ENCODE results near the gene LELP1. TPM values are rescaled to one million over a fixed set of nuclear protein-coding genes. Genes with fewer than 3 reads are reported as not detected.

LELP1 gene
- total and polyA plus RNA-seq, 9 donors, result not detected

DNA sequence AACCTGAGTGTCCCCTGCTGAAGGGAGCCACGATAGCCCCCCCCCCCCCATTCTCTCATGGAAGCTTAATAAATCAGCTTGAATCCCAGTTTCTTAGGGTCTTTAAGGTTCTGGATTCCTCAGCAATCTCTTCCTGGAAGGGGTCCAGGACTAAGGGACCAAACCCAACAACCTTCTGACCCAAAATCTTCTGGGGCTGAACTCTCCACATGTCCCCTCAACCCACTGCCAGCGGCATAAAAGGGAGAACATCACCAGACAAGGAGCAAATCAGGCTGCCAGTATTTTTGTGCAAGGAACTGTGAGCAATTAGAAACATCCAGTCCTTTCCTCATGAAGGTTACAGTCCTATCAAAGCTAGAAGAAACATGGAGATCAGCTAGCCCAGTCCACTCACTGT lies 43.6 kb downstream of the LELP1 start:
- Histone ChIP-seq H3K4me3 (ENCODE audit: low read length) (no peak overlapping the region), H3K27me3 (ENCODE audit: control insufficient read depth, insufficient read depth, low read length) (peaks cover 5% of the 10 kb centered on the region), H3K9me3 (replicated peaks; ENCODE audit: control insufficient read depth, low read depth, low read length) (no peaks in the 10 kb centered on the region), H3K4me1 (ENCODE audit: control insufficient read depth, insufficient read depth, low read length) (no peaks in the 10 kb centered on the region), H3K27ac (ENCODE audit: low read length) (no peak overlapping the region), H3K36me3 (ENCODE audit: control insufficient read depth, insufficient read depth, low read length) (no peaks in the 10 kb centered on the region)
- no CpG with 5 or more reads among the region's 2 CpGs for WGBS (ENCODE audit: insufficient coverage)
- DNase-seq, result no peak

DNA sequence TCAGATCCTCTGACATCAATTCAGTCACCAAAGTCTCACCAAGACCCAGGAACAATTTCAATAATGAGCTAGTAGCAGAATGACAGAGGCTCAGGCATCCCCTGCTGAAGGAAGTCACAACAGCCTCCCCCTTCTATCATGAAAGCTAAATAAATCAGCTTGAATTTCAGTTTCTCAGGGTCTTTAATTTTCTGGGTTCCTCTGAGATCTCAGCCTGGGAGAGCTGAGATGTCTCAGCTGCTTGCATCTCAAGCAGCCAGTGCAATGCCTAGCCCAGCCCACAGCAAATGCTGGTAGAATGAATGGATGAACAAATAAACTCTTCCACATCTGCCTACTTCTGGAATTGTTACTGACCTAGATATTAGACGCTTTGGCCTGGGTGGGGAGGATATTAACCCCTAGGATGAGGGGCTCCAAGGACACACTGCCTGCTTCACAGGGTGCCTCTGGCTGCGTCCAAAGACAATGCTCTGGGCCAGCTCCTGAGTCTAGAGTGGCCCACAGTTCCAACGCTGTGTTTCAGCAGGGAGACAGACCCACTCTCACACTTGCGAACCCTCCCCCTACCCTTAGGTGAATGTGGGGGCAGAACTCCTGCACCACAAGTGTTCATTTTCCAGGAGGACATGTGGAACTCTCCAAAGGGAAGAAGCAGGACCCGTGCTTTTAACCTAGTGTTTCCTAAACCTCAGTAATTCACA lies 45.1 kb downstream of the LELP1 start:
- no peak for DNase-seq
- H3K27me3 ChIP-seq (ENCODE audit: control insufficient read depth, insufficient read depth, low read length), result peaks cover 5% of the 10 kb centered on the region

GRCh38 chr1:153250166-153250565 lies 46.9 kb downstream of the LELP1 start:
- peaks cover 5% of the 10 kb centered on the region for H3K27me3 ChIP-seq (ENCODE audit: control insufficient read depth, insufficient read depth, low read length)
- peak; percentile 92 for DNase-seq
- no CpG with 5 or more reads among the region's 1 CpG for WGBS (ENCODE audit: insufficient coverage)

More for the DNA sequence above, 45.1 kb downstream of the LELP1 start:
- H3K4me3 ChIP-seq (ENCODE audit: low read length), result no peak overlapping the region
- H3K9me3 ChIP-seq (replicated peaks; ENCODE audit: control insufficient read depth, low read depth, low read length), result no peaks in the 10 kb centered on the region
- no peaks in the 10 kb centered on the region for H3K4me1 ChIP-seq (ENCODE audit: control insufficient read depth, insufficient read depth, low read length)
- WGBS (ENCODE audit: insufficient coverage), result 60% methylated on average over 1 of the region's 5 CpGs
- no peaks in the 10 kb centered on the region for H3K36me3 ChIP-seq (ENCODE audit: control insufficient read depth, insufficient read depth, low read length)
- no peak overlapping the region for H3K27ac ChIP-seq (ENCODE audit: low read length)

DNA sequence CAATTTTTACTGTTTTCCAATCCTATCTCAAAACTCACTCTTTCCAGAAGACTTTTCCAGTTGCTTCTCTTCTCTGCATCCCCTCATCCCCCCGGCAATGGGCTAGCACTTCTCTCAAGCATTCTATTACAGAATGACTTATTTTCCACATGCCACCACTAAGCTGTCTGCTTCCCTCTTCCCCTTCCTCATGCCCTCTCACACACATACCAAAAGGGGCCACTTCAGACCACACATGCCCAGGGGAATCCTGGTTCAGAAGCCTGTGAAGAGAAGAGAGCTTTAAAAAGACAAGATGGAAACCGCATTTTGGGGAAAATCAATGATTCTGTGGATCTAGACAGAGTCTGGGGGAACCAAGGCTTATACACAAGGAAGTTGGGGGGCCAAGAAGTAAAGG lies 47.9 kb downstream of the LELP1 start:
- Histone ChIP-seq H3K4me3 (ENCODE audit: low read length) (no peak overlapping the region), H3K9me3 (replicated peaks; ENCODE audit: control insufficient read depth, low read depth, low read length) (no peaks in the 10 kb centered on the region), H3K36me3 (ENCODE audit: control insufficient read depth, insufficient read depth, low read length) (no peaks in the 10 kb centered on the region), H3K4me1 (ENCODE audit: control insufficient read depth, insufficient read depth, low read length) (no peaks in the 10 kb centered on the region), H3K27me3 (ENCODE audit: control insufficient read depth, insufficient read depth, low read length) (peaks cover 5% of the 10 kb centered on the region), H3K27ac (ENCODE audit: low read length) (no peak overlapping the region)
- DNase-seq, result no peak
- 69% methylated on average over 2 of the region's 2 CpGs for WGBS (ENCODE audit: insufficient coverage)

More at GRCh38 chr1:153250166-153250565, 46.9 kb downstream of the LELP1 start:
- Histone ChIP-seq H3K4me3 (ENCODE audit: low read length) (no peak overlapping the region), H3K27ac (ENCODE audit: low read length) (no peak overlapping the region), H3K9me3 (replicated peaks; ENCODE audit: control insufficient read depth, low read depth, low read length) (no peaks in the 10 kb centered on the region), H3K36me3 (ENCODE audit: control insufficient read depth, insufficient read depth, low read length) (no peaks in the 10 kb centered on the region), H3K4me1 (ENCODE audit: control insufficient read depth, insufficient read depth, low read length) (no peaks in the 10 kb centered on the region)

DNA sequence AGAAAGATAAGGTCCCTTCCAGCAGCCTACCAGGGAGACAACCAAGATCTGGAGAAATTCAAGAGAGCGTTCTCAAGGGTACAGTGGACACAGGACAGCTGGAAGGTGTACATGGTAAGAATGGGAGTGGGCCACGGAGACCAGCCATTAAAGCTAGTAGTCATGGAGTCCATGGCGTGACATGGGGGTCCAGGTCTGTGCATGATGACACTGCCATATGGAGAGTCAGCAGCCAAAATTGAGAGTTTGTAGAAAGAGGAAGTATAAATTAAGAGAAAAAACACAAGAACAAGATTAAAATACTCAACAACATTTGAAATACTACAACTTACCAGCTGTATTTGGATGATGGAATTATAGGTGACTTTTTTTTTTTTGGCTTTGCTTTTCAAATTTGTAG lies 48.3 kb downstream of the LELP1 start:
- Histone ChIP-seq H3K27ac (ENCODE audit: low read length) (no peak overlapping the region), H3K4me1 (ENCODE audit: control insufficient read depth, insufficient read depth, low read length) (no peaks in the 10 kb centered on the region), H3K36me3 (ENCODE audit: control insufficient read depth, insufficient read depth, low read length) (no peaks in the 10 kb centered on the region), H3K4me3 (ENCODE audit: low read length) (no peak overlapping the region), H3K27me3 (ENCODE audit: control insufficient read depth, insufficient read depth, low read length) (peaks cover 5% of the 10 kb centered on the region), H3K9me3 (replicated peaks; ENCODE audit: control insufficient read depth, low read depth, low read length) (no peaks in the 10 kb centered on the region)
- WGBS (ENCODE audit: insufficient coverage), result 64% methylated on average over 2 of the region's 3 CpGs
- DNase-seq, result no peak

DNA sequence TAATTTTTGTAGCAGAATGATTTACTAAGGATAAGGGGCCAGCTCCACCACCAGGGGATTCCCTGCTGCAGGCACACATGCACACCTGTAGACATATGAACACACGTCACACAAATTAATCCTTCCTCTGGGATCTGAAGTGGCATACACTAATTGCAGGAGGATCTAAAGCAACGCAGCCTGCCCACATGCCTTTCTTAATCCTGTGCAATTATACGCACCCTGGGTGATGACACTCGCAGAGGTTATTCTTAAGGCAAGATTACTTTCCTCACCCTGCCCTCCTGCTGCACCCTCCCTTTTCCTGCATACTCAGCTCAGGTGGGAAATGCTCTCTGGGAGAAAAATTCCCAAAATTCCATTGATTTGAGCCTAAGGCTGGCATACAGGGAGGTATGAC lies 48.8 kb downstream of the LELP1 start:
- no peaks in the 10 kb centered on the region for H3K4me1 ChIP-seq (ENCODE audit: control insufficient read depth, insufficient read depth, low read length)
- no peak overlapping the region for H3K4me3 ChIP-seq (ENCODE audit: low read length)
- H3K9me3 ChIP-seq (replicated peaks; ENCODE audit: control insufficient read depth, low read depth, low read length), result no peaks in the 10 kb centered on the region
- no peak for DNase-seq
- 55% methylated on average over 4 of the region's 4 CpGs for WGBS (ENCODE audit: insufficient coverage)
- no peak overlapping the region for H3K27ac ChIP-seq (ENCODE audit: low read length)
- H3K27me3 ChIP-seq (ENCODE audit: control insufficient read depth, insufficient read depth, low read length), result peaks cover 5% of the 10 kb centered on the region
- H3K36me3 ChIP-seq (ENCODE audit: control insufficient read depth, insufficient read depth, low read length), result no peaks in the 10 kb centered on the region

GRCh38 chr1:153253076-153253475 lies 49.8 kb downstream of the LELP1 start:
- no peaks in the 10 kb centered on the region for H3K36me3 ChIP-seq (ENCODE audit: control insufficient read depth, insufficient read depth, low read length)
- 42% methylated on average over 2 of the region's 2 CpGs for WGBS (ENCODE audit: insufficient coverage)
- no peak overlapping the region for H3K4me3 ChIP-seq (ENCODE audit: low read length)
- H3K4me1 ChIP-seq (ENCODE audit: control insufficient read depth, insufficient read depth, low read length), result no peaks in the 10 kb centered on the region
- no peak overlapping the region for H3K27ac ChIP-seq (ENCODE audit: low read length)
- no peaks in the 10 kb centered on the region for H3K9me3 ChIP-seq (replicated peaks; ENCODE audit: control insufficient read depth, low read depth, low read length)
- peak; percentile 65 for DNase-seq
- H3K27me3 ChIP-seq (ENCODE audit: control insufficient read depth, insufficient read depth, low read length), result peaks cover 4% of the 10 kb centered on the region

GRCh38 chr1:153253693-153254092 lies 50.5 kb downstream of the LELP1 start:
- Histone ChIP-seq H3K4me3 (ENCODE audit: low read length) (no peak overlapping the region), H3K36me3 (ENCODE audit: control insufficient read depth, insufficient read depth, low read length) (no peaks in the 10 kb centered on the region), H3K27ac (ENCODE audit: low read length) (no peak overlapping the region), H3K27me3 (ENCODE audit: control insufficient read depth, insufficient read depth, low read length) (peaks cover 1% of the 10 kb centered on the region), H3K9me3 (replicated peaks; ENCODE audit: control insufficient read depth, low read depth, low read length) (no peaks in the 10 kb centered on the region), H3K4me1 (ENCODE audit: control insufficient read depth, insufficient read depth, low read length) (no peaks in the 10 kb centered on the region)
- no CpG with 5 or more reads among the region's 1 CpG for WGBS (ENCODE audit: insufficient coverage)
- no peak for DNase-seq

Other genes with a start within 250 kb of the LELP1 start
- gene SPRR4, start 232.8 kb upstream of the LELP1 start, total RNA-seq, result not detected
- not detected for gene SPRR4, start 232.8 kb upstream of the LELP1 start, polyA plus RNA-seq (ENCODE audit: insufficient read depth in 1 of 8, insufficient read length in 8 of 8, low replicate concordance in 1 of 8)
- not detected for gene SPRR1A, start 219.3 kb upstream of the LELP1 start, total RNA-seq
- gene SPRR1A, start 219.3 kb upstream of the LELP1 start, polyA plus RNA-seq (ENCODE audit: insufficient read depth in 1 of 8, insufficient read length in 8 of 8, low replicate concordance in 1 of 8), result not detected
- gene SPRR3, start 201.7 kb upstream of the LELP1 start, total RNA-seq, result not detected
- gene SPRR3, start 201.7 kb upstream of the LELP1 start, polyA plus RNA-seq (ENCODE audit: insufficient read depth in 1 of 8, insufficient read length in 8 of 8, low replicate concordance in 1 of 8), result 10 to 100 TPM in 1 of 8 donors, 1 to 10 TPM in 1, under 1 TPM in 2, not detected in 4; 0.18 to 38.9 (median 0.90) TPM
- not detected for gene SPRR1B, start 172.2 kb upstream of the LELP1 start, total RNA-seq
- 1 to 10 TPM in 1 of 8 donors, under 1 TPM in 1, not detected in 6; 0.73 to 2.8 TPM for gene SPRR1B, start 172.2 kb upstream of the LELP1 start, polyA plus RNA-seq (ENCODE audit: insufficient read depth in 1 of 8, insufficient read length in 8 of 8, low replicate concordance in 1 of 8)
- not detected for gene SPRR2D, start 162.3 kb upstream of the LELP1 start, total RNA-seq
- gene SPRR2D, start 162.3 kb upstream of the LELP1 start, polyA plus RNA-seq (ENCODE audit: insufficient read depth in 1 of 8, insufficient read length in 8 of 8, low replicate concordance in 1 of 8), result not detected
- gene SPRR2A, start 145.9 kb upstream of the LELP1 start, total RNA-seq, result not detected
- gene SPRR2A, start 145.9 kb upstream of the LELP1 start, polyA plus RNA-seq (ENCODE audit: insufficient read depth in 1 of 8, insufficient read length in 8 of 8, low replicate concordance in 1 of 8), result not detected
- gene SPRR2B, start 131.8 kb upstream of the LELP1 start, total RNA-seq, result not detected
- gene SPRR2B, start 131.8 kb upstream of the LELP1 start, polyA plus RNA-seq (ENCODE audit: insufficient read depth in 1 of 8, insufficient read length in 8 of 8, low replicate concordance in 1 of 8), result under 1 TPM in 1 of 8 donors, not detected in 7; 0.50 TPM
- not detected for gene SPRR2E, start 108.9 kb upstream of the LELP1 start, total RNA-seq
- gene SPRR2E, start 108.9 kb upstream of the LELP1 start, polyA plus RNA-seq (ENCODE audit: insufficient read depth in 1 of 8, insufficient read length in 8 of 8, low replicate concordance in 1 of 8), result not detected
- not detected for gene SPRR2F, start 89.9 kb upstream of the LELP1 start, total RNA-seq
- under 1 TPM in 1 of 8 donors, not detected in 7; 0.28 TPM for gene SPRR2F, start 89.9 kb upstream of the LELP1 start, polyA plus RNA-seq (ENCODE audit: insufficient read depth in 1 of 8, insufficient read length in 8 of 8, low replicate concordance in 1 of 8)
- not detected for gene SPRR2G, start 52.5 kb upstream of the LELP1 start, total RNA-seq
- gene SPRR2G, start 52.5 kb upstream of the LELP1 start, polyA plus RNA-seq (ENCODE audit: insufficient read depth in 1 of 8, insufficient read length in 8 of 8, low replicate concordance in 1 of 8), result not detected
- gene PRR9, start 14.2 kb downstream of the LELP1 start, total RNA-seq, result not detected
- not detected for gene PRR9, start 14.2 kb downstream of the LELP1 start, polyA plus RNA-seq (ENCODE audit: insufficient read depth in 1 of 8, insufficient read length in 8 of 8, low replicate concordance in 1 of 8)
- not detected for gene LORICRIN, start 56.3 kb downstream of the LELP1 start, total RNA-seq
- gene LORICRIN, start 56.3 kb downstream of the LELP1 start, polyA plus RNA-seq (ENCODE audit: insufficient read depth in 1 of 8, insufficient read length in 8 of 8, low replicate concordance in 1 of 8), result not detected
- not detected for gene PGLYRP3, start 109.5 kb downstream of the LELP1 start, total RNA-seq
- gene PGLYRP3, start 109.5 kb downstream of the LELP1 start, polyA plus RNA-seq (ENCODE audit: insufficient read depth in 1 of 8, insufficient read length in 8 of 8, low replicate concordance in 1 of 8), result under 1 TPM in 1 of 8 donors, not detected in 7; 0.56 TPM
- gene PGLYRP4, start 145.4 kb downstream of the LELP1 start, total RNA-seq, result not detected
- gene PGLYRP4, start 145.4 kb downstream of the LELP1 start, polyA plus RNA-seq (ENCODE audit: insufficient read depth in 1 of 8, insufficient read length in 8 of 8, low replicate concordance in 1 of 8), result under 1 TPM in 1 of 8 donors, not detected in 7; 0.74 TPM
- gene S100A9, start 154.4 kb downstream of the LELP1 start, total RNA-seq, result 17.8 TPM
- 10 to 100 TPM; 23.1 to 47.3 (median 35.1) TPM for gene S100A9, start 154.4 kb downstream of the LELP1 start, polyA plus RNA-seq (ENCODE audit: insufficient read depth in 1 of 8, insufficient read length in 8 of 8, low replicate concordance in 1 of 8)
- gene S100A12, start 172.2 kb downstream of the LELP1 start, total RNA-seq, result 1.4 TPM
- 1 to 10 TPM; 1.7 to 4.6 (median 2.9) TPM for gene S100A12, start 172.2 kb downstream of the LELP1 start, polyA plus RNA-seq (ENCODE audit: insufficient read depth in 1 of 8, insufficient read length in 8 of 8, low replicate concordance in 1 of 8)
- 6.6 TPM for gene S100A8, start 187.6 kb downstream of the LELP1 start, total RNA-seq
- gene S100A8, start 187.6 kb downstream of the LELP1 start, polyA plus RNA-seq (ENCODE audit: insufficient read depth in 1 of 8, insufficient read length in 8 of 8, low replicate concordance in 1 of 8), result 10 to 100 TPM; 12.8 to 31.9 (median 19.8) TPM
- not detected for gene S100A7A, start 213.1 kb downstream of the LELP1 start, total RNA-seq
- not detected for gene S100A7A, start 213.1 kb downstream of the LELP1 start, polyA plus RNA-seq (ENCODE audit: insufficient read depth in 1 of 8, insufficient read length in 8 of 8, low replicate concordance in 1 of 8)

All from muscle of leg (tissue), 11 donors.